ENCODE results near the gene KCTD10. TPM values are rescaled to one million over a fixed set of nuclear protein-coding genes. Genes with fewer than 3 reads are reported as not detected.

The KCTD10 gene, protein sequence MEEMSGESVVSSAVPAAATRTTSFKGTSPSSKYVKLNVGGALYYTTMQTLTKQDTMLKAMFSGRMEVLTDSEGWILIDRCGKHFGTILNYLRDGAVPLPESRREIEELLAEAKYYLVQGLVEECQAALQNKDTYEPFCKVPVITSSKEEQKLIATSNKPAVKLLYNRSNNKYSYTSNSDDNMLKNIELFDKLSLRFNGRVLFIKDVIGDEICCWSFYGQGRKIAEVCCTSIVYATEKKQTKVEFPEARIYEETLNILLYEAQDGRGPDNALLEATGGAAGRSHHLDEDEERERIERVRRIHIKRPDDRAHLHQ
- total RNA-seq = 31.1 and 39.2 TPM in 2 replicates

DNA sequence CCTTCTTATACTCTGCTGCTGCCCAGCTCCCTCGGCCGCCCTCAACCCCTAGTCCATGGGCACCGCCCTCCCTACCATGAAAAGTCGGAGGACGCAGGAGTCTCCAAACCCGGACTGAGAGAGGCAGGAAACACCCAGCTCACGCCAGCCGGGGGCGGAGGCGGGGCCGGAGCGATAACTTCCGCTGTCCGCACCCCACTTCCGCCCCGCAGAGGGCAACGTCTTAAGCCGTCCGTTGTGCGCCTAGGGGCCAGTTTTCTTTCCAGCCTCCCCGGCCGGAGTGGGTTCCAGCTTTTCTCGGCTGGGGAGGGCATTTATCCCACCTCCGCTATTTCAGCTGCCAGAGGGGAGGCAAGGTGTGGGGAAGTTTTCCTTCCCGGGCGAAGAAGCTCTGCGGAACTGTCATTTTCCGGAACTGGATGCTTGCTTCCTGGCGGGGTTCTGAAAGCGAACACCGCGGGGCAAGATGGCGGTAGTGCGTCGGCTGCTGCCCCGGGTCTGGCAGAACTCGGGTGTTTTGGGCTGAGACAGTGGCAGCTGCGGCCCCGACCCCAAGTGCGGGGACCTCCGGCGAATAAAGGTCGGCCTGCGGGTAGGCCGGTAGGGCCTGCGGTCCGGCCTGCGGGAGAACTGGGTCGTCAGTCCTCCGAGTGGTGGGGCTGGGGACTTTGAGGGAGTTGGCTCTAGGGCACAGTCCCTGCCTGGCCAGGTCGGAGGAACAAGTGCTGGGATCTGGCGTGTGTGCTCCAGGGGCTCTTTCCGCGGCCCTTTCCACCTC lies at the start of gene KCTD10, which contains the start of gene UBE3B:
Gene KCTD10, minus strand, starts transcription at position 116 of the 778 bp plus-strand sequence. Its CDS starts 38 bp downstream, at position 78.
Gene UBE3B, plus strand, starts transcription at position 450 of the 778 bp plus-strand sequence. CDS start 5,918 bp downstream, outside the sequence.

Other genes with a start within 250 kb of the KCTD10 start
- not detected in 2 replicates for gene FOXN4, start 168.0 kb downstream of the KCTD10 start, total RNA-seq
- not detected in 2 replicates for gene MYO1H, start 129.4 kb downstream of the KCTD10 start, total RNA-seq
- 32.3 and 44.7 TPM in 2 replicates for gene UBE3B, start 334 bp upstream of the KCTD10 start, total RNA-seq
- 46.1 and 74.1 TPM in 2 replicates for gene MMAB, start 96.2 kb upstream of the KCTD10 start, total RNA-seq
- 5.1 and 39.3 TPM in 2 replicates for gene MVK, start 96.5 kb upstream of the KCTD10 start, total RNA-seq
- 0.91 TPM in 1 of 2 replicates, not detected in the other for gene FAM222A, start 236.5 kb upstream of the KCTD10 start, total RNA-seq